ENCODE measurements around the gene VSTM4.

- no peak for TF ChIP-seq EZH2phosphoT487 (IDR thresholded peaks at IDR 0.05; ENCODE audit: insufficient read depth, low read depth)
- no peak for TF ChIP-seq EZH2 (IDR thresholded peaks at IDR 0.05; ENCODE audit: insufficient read depth, poor library complexity, severe bottlenecking)
These were observed 116.0 kb downstream of the VSTM4 start for GRCh38 chr10:48999346-48999745.
